Right renal pelvis (tissue), 4 donors: ENCODE data around the gene PELI1. TPM values are rescaled to one million over a fixed set of nuclear protein-coding genes. Genes with fewer than 3 reads are reported as not detected.

ENCODE experiments used
- DNase-seq, 4 donors: peaks; one replicate each; pipeline ENCODE4 v3.0.0-alpha.2; 2013; ENCODE audit warnings: low read depth in 4 of 4, low spot score in 3 of 4, missing footprints in 1 of 4
- polyA plus RNA-seq, 4 donors: library from polyadenylated mRNA; unstranded; fragments of 120-200 nt; gene quantifications; one replicate each; pipeline ENCODE4 v1.2.1, GENCODE V29; 2013; ENCODE audit not compliant: insufficient read length in 4 of 4

Gene PELI1
- polyA plus RNA-seq, 4 donors, result 33.4 to 41.0 (median 34.8) TPM

DNA sequence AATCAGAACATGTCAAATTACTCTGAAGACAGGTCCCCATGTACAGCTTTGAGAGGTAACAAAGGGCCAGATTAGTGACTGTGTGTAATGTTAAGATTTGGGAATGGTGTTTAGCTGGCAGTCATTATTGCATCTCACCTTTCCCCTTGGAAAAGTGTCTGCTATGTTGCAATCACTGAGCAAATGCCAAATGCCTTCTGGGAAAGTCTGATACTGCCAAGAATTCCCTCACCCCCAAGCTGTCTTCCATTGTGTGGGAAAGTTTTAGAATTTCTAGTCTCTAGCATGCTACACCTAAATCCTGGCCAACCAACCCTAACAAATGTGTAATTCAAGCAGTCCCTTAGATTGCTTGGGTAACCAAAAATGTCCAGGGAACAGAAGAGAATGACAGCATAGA lies 13.6 kb upstream of the PELI1 start:
- no peak for DNase-seq

DNA sequence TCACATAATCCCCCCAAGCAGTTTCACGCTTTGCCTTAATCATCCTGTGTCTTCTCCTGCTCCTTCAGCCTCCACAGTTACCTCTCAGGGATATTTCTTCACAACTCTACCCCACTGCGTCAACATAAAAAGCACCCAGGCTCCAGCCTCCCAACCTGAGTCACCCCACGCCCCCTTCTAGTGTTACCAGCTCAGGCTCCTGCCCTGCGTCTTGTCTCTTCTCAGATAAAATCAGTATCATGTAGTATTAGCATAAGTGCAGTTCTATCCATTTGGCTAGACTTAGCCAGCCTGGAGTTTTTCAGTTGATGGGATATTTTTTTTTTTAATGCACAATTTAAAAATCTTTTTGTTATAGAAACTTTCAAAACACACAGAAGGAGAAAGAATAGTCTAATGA lies 9.6 kb upstream of the PELI1 start:
- no peak for DNase-seq

DNA sequence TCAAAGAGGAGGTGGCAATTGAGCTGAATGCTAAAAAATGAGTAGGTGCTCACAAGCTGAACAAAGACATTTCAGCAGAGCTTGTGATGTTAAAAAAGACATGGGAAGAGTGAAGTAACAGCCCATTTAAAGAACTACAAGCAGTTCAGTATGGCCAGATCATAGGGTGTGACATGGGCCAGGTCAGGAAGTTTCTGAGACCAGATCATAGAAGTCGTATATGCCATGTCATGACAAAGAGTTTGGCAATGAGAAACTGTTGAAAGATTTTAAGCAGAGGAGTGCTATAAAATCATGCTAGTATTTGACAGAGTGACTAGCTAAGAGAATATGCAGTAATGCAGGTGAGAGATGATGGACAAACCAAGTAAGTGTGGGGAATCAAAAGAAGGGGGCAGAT lies 7.3 kb upstream of the PELI1 start:
- no peak for DNase-seq

DNA sequence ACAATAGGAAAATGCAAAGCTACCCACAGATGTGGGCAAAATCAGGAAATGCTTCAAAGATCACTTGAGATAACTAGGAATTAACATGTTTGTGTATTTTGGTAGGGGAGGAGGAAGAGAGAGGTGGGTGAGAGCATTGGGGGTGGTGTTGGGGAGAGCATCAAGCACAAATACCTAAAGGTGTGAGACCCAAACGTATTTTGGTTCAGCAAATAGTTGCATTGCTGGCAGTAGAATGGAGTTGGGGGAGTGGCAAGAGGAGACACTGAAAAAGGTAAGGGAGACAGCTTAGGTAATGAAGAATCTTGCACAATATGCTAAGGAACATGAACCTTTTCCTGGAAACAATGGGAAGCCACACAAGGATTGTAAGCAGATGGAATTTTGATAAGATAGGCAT lies 1.5 kb upstream of the PELI1 start:
- DNase-seq, result no peak

DNA sequence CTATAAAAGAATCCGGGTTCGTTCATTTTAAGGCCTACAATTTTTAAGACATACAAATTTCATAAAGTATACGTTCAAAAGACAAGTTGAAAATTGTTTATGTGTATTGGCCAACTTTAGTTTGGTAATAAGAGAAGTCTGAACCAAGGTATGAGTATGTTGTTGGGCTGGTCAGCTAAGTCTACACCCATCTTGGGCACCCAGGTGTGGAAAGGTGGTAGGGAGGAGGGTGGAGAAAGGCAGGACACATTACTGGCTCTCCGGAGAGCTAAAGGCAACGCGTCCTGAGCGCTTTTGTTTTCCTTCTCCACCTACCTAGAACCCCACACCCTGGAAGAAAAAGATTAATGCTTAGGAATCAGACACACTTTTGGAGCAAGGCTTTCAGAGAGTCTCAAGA lies 899 bp upstream of the PELI1 start:
- DNase-seq, result no peak

DNA sequence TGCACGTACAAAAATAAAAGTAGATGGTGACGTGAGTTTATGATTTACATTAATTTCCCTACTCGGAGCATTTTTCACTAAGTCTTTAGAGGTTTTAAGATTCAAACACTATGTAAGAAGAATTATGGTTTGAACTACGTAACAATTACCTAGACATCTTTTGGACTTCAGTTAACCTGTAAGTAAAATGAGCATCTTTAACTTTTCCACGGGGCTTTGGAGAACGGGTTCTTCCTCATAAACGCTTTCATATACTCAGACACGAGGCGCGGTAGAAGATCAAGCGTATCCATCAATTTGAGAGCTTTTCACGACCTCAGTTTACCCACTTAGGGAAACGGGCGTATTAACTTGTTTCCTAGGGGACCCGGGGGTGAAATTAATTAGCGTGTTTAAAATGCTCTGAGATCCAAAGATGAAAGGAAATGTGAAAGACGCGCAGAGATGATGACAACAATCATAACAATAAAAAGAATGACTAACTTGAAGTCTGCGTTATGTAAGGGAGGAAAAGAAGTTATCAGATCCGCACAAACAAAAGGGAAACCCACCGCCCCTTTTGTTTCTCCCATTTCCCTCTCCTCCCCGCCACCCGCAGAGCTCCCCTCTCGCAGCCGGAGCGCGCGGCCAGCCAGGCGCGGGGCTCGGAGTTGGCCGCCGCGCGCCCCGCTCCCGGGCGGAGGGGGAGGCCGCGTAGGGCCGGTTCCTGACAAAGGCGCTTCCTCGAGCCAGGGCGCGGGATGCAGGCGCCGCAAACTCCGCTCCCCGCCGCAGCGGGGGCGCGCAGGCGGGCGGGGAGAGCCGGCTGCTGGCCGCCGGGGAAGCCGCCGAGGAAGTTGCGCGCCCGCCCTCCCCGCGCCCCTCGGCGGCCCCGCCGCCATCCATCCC lies 807 bp downstream of the PELI1 start:
- DNase-seq, result peak in 1 of 4 donors; percentile 39

DNA sequence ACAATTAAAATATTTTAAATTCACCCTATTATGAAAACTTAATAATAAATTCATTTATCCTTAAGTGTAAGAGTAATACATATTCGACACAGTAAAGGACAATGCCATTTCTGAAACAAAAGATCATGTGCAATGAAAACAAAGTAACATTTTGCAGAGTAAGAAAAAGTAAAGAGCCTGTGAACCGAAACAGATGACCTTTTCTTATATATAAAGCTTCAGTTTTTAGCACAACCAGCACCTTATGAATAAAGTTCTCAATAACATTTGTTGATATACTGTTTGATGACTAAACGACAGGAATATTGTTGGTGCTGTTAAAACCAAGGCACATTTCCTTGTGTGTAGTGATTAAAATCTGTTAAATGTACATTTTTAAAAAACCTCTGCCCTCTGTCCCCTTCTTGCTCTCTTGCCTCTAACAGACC lies 1.5 kb downstream of the PELI1 start:
- no peak for DNase-seq

DNA sequence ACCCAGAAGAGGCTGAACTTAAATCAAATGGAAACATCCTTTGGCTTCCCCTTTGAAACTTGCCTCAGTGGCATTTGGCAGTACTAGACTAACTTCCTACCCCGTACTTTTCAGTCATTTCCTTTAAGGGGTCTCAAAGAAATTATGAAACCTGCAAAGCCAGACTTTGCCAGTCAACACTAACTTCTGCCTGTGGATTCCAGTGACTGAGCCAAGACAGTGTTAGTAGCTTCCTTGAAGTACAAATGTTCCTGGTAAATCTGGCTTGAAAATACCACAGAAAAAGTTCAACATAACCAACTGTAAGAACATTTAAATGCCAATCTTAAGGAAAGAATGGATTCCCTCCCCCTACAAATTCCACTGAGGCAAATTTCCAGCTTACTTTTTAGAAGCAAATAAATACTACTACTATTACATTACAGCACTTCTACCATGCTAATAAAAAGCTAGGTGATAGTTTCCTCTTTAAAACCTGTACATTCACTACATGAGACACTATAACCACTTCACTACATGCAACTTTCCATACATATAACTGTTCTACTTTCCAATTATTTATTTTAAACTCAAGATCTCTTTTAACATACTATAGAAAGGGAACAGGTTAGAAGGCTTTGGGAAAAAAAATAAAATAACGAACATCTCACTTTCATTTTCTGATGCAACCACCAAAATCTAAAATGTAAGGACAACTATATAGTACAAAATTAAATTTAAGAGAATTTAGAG lies 2.4 kb downstream of the PELI1 start:
- no peak for DNase-seq

DNA sequence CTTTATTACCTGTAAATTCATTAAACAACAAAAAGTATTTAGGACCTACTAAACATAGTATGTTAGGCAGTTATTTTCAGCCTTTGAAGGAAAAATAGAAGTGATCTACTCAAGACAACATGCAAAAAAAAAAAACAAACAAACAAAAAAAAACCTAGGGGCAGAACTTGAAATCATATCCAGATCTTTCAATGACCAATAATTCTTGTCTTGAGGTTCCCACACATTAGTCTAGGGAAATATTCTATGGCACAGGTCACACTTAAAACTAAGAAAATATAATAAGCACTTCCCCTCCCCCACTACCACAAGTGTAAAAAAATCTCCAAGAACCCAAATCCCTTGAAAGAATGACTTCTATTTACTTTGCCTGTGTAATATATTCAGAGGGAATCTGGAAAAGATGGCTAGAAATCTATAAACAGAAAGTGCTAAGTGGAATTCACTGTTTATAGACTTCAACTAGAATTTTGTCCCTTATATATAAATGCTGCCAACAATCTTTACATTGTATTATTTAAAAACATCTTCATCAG lies 3.5 kb downstream of the PELI1 start:
- DNase-seq, result no peak

DNA sequence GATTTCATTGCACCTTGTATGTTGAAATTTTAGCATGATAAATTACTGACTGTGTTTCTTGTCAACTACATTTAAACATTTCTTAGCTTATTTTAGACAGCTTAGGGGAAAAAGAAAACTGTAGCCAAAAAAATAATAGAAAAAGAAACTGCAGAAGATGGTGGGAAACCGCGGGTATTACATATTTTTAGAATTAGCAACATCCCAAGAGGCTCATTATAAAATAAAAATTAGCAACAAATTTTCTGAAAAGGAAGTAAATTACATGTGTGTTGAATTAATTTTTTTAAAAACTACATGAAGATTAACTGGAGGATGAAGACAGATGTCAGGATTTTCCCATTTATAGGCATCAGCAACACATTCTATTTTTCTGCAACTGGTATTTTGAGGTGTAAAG lies 4.3 kb downstream of the PELI1 start:
- DNase-seq, result no peak

DNA sequence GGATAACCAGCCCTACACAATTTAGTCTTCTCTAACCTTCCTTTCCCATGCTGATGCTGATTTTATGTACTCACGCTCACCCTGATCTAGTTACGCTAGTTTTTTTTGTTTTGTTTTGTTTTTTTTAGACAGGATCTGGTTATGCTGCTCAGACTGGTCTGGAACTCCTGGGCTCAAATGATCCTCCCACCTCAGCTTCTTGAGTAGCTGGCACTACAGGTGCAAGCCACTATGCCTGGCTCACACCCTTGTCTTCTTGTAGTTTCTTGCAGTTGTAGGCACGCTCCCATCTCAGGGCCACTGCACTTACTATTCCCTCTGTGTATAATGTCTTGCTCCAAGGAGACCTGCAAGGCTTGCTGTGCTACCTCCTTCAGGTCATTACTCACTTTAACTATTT lies 6.2 kb downstream of the PELI1 start:
- DNase-seq, result no peak

DNA sequence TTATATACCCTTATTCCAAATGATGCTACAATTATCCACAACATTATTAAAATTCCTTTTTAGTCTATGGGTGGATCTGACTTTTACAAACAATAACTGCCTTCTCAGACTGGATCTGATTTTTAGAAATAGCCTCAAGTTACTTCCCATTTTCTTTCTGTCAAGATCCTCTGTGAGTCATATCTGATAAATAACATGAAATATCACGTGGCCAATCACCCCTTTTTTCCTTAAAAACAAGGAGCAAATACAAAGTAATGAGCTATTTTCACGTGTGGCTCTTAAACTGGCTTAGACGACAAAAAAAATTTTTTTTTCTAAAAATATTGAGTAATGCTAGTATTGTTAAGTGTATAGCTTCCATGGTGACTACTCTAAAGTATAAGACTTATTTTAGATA lies 6.7 kb downstream of the PELI1 start:
- no peak for DNase-seq

DNA sequence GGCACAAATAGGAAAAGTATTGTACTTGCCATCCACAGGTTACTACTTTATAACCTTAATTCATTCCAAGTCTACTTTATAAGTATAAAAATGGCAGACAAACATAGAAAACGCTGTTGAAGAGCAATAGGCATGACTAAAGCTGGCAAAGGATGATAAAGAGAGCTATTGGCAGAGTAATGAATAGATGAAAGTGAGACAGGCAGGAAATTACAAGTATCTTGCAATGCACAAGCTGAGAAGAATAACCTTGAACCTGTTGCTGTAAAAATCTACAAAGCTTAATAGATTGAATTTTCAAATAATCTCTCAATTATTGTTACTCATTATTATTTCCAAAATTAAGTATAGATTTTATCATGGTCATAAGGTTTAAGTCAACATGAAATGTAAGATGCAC lies 8.8 kb downstream of the PELI1 start:
- DNase-seq, result no peak

DNA sequence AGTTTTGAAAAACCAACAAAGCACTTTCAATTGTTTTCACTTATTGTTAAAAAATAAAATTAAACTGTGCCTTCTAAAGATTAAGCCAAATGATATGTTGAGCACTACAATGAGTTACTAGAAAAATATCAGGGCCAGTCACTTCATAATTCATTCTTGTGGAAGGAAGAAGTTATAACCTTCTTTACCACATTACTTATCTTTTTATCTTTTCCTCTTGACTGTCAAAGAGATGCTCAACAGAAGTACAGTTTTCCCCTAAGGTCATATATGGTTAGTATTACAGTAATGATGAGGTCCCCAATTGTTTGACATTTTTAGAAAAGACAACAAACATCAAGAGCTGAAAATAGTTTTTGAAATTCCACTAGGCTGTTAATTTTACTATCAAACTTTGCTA lies 9.4 kb downstream of the PELI1 start:
- no peak for DNase-seq

DNA sequence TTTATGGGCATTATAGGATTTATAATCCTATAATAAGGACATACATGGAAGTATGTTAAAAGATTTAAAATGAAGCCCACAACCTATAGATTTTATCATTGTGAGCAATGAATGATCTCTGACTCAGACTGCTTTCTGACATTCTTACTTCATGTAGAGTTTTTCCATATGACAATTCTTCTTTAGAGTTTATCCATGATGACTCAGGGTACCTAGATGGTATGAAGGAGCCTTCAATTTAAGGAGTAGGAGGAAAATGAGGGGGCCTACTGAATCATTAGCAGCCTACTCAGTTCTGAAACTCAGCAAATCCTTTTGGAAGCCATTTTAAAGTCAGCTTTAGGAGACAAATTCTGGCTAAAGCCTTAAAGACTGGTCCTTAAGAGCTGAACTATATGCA lies 10.4 kb downstream of the PELI1 start:
- no peak for DNase-seq

DNA sequence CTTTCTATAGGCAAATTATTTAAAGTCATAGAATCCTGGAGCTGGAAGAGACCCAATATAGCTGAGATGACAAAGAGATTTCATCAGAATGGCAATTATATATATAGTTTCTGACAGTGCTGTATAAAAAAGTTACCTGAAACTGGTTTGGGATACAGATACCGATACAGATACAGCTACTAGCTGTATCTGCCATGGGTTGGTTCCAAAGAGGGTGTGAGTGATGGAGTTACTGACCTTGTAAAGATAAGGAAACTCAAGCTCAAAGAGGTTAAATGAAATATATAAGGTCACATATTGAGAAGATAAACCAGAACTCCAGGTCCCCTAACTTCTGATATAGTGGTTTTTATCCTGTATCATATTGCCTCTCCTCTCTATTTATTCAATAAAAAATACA lies 10.9 kb downstream of the PELI1 start:
- DNase-seq, result no peak

DNA sequence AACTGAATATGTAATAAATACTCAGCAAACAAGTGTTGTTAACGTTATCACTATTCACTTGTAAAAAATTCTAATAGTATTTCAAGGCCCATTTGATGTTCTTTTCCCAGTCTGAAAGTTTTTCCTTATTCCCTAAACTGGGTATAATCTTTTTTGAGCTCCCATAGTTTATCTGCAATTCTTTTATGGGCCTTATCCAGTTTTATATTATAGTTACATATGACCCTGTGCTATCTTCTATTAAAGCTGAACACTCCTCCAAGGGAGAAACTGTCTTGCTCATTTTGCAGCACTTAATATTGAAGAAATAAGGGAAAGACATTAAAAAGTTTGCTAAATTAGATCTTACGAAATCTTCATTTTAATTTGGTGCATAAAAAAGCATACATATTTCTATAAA lies 13.9 kb downstream of the PELI1 start:
- no peak for DNase-seq

DNA sequence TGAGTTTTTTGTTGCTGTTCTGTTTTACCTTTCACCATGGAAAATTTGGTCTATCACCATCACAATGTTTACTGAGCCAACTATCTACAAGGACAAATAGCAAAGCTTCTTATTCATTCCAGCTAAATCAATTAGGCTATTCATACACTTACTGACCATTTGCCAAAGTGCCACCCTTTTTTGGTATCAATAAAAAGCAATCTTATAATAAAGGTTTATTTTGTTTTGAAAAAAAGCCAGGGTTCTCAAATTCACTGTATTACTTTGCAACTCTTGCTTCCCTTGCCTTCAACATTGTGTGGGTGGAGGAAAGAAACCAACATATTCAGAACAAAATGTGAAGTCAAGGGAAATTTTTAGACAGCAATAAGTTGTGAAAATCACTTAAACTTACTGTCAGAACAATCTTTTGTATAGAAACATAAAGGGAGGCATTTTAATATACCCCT lies 15.3 kb downstream of the PELI1 start:
- no peak for DNase-seq

DNA sequence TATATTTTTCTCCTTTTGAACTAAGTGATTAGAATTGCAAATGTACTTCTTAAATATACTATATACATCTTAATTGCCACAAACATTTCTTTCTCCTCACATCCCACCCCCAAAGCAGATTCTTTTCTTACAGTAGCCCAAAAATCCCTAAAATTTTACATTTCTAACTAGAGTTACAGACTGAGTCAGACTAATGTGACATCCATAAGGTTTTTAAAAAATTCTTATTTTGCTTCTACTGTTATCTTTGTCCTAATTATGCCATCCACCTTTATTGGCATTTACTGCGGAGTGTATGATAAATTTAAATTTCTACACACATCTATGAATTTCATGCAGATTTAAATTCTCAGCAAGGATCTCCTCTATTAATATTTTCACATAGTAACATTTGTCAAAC lies 15.8 kb downstream of the PELI1 start:
- no peak for DNase-seq

DNA sequence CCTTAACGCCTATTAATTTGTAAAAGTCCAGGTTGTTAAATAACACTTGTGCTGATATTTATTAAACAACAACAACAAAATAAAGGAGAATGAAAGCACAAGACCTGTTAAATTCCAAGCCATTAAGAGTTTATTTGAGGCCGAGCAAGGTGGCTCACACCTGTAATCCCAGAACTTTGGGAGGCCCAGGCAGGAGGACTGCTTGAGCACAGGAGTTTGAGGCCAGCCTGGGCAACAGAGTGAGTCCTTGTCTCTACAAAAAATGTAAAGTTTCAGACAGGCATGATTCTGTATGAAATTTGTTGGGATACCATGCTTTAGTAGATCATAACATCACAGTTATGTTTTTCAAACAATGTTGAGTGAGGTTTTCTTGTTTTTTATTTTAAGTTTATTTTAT lies 17.1 kb downstream of the PELI1 start:
- DNase-seq, result no peak

DNA sequence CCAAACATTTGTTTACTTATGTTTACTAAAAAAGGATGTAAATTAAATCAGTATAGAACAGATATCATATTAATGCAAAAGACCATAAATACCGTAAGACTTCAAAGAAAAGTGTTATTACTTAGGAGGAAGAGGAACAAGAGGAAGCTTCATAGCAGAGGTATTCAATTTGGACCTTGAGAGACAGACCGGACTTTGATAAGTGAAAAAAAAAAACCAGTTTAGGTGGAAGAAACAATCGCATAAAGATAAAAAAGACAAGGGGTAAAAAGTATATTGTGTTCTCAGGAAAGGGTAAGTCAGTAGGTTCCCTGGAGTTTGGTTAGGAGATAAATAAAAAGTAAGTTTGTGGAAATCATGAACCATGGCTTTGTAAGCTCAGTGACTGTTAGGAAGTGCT lies 17.6 kb downstream of the PELI1 start:
- no peak for DNase-seq

DNA sequence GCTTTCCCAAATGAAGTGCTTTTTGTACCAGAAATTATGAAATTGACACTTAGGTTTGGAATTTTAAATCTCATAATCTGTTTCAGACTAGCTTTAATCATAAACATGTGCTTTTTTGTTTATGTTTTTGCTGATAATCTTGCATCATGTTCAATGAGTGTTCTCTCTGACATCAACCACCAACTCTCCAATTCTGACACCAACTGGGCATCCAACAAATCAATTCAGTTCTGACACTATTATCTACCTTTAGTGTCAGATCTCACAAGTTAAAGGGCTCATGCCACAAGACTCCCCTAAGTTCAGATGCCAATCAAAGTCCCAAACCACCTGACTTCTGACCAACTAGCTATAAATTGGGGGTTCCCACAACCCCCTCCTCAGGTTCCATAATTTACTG lies 19.6 kb downstream of the PELI1 start:
- no peak for DNase-seq
